GDM1 (cell line): Measurements from ENCODE around the gene HECTD1.
"Not testable (repeated sequence)": the region's sequence is repeated elsewhere in the genome, so short reads cannot be mapped to it uniquely, and the experiment has no call there.

Experiments used
- DNase-seq: peaks from one replicate; lab custom pipeline; 2025; lab: John Stamatoyannopoulos, UW

HECTD1 gene

GRCh38 chr14:31142455-31143087 lies 65.0 kb downstream of the HECTD1 start:
- no peak for DNase-seq

- DNase-seq = no peak
Observed at GRCh38 chr14:31139301-31139847, 68.2 kb downstream of the HECTD1 start.

GRCh38 chr14:31138301-31138700 lies 69.3 kb downstream of the HECTD1 start:
- no peak for DNase-seq

DNA sequence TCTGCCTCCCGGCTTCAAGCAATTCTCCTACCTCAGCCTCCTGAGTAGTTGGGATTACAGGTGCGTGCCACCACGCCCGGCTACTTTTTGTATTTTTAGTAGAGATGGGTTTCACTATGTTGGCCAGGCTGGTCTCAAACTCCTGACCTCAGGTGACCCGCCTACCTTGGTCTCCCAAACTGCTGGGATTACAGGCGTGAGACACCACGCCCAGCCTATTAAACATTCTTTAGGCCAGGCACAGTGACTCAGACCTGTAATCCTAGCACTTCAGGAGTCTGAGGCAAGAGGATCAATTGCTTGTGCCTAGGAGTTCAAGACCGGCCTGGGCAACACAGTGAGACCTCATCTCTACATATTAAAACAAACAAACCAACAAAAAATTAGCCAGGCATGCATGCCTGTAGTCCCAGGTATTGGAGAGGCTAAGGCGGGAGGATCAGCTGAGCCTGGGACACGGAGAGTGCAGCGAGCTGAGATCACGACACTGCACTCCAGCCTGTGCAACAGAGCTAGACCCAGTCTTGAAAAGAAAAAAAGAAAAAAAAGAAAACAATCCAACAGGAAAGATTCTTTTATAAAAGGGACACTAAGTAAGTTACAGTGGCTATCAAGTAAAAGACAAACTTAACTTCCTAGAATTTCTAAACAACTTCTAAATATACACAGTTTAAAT lies 70.2 kb downstream of the HECTD1 start:
- DNase-seq = no peak

- DNase-seq = no peak
Observed at GRCh38 chr14:31133133-31133532, 74.5 kb downstream of the HECTD1 start.

- DNase-seq = no peak
Observed at GRCh38 chr14:31128601-31129526, 78.7 kb downstream of the HECTD1 start.

GRCh38 chr14:31127690-31128089 lies 79.9 kb downstream of the HECTD1 start:
- DNase-seq = no peak

DNA sequence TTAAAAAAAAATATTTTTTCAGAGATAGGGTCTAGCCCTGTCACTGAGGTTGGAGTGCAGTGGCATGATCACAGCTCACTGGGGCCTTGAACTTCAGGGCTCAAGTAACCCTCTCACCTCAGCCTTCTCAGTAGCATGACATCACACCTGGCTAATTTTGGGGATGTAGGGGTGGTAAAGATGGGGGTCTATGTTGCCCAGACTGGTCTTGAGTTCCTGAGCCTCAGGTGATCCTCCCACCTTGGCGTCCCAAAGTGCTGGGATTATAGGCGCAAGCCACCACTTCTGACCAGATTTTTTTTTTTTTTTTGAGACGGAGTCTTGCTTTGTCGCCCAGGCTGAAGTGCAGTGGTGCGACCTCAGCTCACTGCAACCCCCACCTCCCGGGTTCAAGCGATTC lies 80.9 kb downstream of the HECTD1 start:
- DNase-seq = no peak

DNA sequence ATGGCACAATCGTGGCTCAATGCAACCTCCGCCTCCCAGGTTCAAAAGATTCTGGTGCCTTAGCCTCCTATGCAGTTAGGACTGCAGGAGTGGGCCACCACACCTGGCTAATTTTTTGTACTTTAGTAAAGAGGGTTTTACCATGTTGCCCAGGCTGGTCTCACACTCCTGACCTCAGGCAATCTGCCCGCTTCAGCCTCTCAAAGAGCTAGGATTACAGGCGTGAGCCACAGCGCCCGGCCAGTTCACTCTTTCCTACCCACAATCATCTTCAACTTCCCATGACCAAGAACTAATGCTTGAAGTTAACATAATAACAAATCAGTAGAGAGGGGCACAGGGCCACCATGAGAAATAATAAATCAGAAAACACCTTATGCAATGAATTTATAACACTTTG lies 82.4 kb downstream of the HECTD1 start:
- no peak for DNase-seq

DNA sequence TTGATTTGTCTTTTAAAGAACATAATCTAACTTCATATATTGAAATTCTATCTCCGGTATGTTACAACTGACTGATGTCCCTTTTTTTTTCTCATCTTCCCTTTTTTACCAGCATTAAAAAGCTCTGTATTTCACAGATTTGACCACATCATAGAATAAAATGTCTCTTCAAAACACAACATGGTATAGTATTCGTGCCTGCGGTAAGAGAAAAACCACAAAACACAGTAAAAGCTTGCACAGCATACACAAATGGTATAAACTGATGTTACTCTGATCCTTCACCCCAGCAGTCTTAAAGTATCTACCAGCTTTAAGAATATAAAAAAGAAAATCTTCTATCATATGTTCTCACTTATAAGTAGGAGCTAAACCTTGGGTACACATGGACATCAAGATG lies 83.4 kb downstream of the HECTD1 start:
- no peak for DNase-seq

GRCh38 chr14:31122921-31123320 lies 84.7 kb downstream of the HECTD1 start:
- DNase-seq = no peak

GRCh38 chr14:31122098-31122611 lies 85.4 kb downstream of the HECTD1 start:
- no peak for DNase-seq

DNA sequence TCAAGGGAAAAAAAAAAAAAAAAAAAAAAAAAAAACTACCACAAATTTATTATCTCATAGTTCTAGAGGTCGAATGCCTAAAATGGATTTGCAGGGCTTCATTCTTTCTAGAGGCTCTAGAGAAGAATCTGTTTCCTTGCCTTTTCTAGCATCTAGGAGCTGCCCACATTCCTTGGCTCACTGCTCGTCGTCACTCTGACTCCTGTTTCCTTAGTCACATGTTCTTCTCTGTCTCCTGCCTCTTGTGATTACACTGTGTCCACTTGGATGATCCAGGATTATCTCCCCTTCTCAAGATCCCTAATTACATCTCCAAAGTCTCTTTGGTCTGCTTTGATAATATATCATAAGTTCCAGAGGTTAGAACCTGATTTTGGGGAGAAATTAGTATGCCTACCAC lies 88.7 kb downstream of the HECTD1 start:
- DNase-seq = no peak

DNA sequence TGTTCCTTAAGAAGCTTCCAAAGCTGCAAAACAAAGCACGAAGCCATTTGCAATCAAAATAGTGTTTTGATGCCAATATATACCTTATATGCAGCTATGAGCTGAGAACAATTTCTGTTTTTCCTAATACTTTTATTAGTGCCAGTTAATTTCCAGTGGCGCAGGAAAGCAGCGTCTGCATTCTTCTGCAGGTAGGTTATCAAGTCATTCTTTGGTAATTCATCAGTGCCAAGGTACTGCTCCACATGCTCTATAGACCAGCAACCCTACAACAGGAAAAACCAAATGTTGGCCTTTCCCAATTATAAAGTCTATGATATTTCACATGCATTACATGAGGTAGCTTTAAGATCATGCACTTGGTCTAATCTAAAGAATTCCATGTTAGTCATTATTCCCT lies 93.8 kb downstream of the HECTD1 start:
- DNase-seq = no peak

- no peak for DNase-seq
Observed at GRCh38 chr14:31110872-31111271, 96.7 kb downstream of the HECTD1 start.

DNA sequence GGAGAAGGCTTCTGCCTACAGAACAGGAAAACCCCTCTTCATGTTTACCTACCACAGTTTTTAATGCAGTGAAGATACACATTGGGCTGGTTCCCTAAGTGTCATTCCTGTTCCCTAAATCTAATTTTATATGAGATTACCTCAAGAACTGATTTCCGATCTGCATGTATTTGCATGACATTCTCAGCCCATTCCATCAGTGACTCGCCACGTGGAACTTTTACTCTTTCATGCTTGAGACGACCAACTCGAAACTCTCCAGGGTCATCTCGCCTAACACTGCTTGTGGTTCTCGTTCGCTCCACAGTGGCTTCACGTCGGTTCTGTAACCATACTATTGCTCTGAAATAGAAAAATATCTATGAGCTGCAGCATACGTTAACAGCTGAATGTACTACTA lies 98.3 kb downstream of the HECTD1 start:
- no peak for DNase-seq

DNA sequence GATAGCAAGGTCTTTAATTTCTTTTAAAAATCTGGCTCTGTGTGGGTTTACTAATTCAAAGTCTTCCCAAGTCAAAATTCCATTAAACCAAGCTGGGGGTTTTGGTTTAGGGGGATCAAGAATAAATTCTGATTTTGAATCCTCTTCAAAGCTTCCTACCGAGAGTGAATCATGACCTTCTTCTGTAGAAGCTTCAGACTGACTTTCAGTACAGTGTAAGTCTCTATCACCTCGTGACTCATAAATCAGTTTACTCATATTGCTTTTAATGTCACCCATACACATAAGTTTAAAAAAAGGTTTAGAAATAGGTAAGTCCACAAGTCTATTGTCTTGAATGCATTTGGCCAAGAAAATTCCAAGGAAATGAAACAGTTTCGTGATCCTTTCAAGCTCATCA lies 100.8 kb downstream of the HECTD1 start:
- DNase-seq = no peak

GRCh38 chr14:31097081-31097480 lies 110.5 kb downstream of the HECTD1 start:
- no peak for DNase-seq

DNA sequence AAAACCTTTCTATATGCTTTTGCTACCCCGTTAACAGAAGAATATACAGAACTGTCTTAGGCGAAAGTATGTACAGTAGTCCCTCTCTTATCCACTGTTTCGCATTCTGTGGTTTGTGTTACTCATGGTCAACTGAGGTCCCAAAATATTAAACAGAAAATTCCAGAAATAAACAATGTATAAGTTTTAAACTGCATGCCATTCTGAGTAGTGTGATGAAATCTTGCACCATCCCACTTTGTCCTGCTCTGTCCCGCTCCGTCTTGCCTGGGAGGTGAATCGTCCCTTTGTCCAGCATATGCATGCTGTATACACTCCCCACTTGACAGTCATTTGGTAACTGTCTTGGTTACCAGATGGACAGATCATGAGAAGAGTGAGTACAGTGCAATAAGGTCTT lies 111.3 kb downstream of the HECTD1 start:
- DNase-seq = no peak

- DNase-seq = not testable (repeated sequence)
Observed at GRCh38 chr14:31095817-31096216, 111.8 kb downstream of the HECTD1 start.

DNA sequence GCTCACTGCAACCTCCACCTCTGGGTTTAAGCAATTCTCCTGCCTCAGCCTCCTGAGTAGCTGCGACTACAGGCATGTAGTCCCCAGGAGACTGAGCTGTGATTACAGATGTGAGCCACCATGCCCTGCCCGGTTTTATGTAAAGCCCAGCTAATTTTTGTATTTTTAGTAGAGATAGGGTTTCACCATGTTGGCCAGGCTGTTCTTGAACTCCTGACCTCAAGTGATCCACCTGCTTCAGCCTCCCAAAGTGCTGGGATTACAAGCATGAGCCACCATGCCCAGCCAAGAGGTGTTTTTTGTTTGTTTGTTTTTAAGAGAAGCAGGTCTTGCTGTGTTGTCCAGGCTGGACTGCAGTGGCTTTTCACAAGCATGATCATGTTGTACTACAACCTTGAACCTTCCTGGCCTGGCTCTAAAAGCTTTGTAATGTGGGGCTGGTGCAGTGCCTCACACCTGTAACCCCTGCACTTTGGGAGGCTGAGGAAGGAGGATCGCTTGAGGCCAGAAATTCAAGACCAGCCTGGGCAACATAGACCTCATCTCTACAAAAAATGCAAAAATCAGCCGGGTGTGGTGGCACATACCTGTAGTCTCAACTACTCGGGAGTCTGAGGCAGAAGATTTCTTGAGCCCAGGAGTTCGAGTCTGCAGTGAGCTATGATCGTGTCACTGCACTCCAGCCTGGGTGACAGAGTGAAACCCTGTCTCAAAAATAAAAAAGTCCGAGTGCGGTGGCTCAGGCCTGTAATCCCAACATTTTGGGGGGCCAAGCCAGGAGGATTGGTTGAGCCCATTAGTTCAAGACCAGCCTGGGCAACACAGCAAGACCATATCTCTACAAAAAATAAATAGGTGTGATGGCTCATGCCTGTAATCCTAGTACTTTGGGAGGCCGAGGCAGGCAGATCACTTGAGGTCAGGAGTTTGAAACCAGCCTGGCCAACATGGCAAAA lies 113.4 kb downstream of the HECTD1 start:
- DNase-seq = not testable (repeated sequence)
